NK-92 (cell line): Measurements from ENCODE around the gene PPP2R2B.

Experiments
- DNase-seq: peaks from one replicate; lab custom pipeline; 2025; ENCODE audit not compliant: unreplicated experiment; lab: John Stamatoyannopoulos, UW

PPP2R2B gene

DNA sequence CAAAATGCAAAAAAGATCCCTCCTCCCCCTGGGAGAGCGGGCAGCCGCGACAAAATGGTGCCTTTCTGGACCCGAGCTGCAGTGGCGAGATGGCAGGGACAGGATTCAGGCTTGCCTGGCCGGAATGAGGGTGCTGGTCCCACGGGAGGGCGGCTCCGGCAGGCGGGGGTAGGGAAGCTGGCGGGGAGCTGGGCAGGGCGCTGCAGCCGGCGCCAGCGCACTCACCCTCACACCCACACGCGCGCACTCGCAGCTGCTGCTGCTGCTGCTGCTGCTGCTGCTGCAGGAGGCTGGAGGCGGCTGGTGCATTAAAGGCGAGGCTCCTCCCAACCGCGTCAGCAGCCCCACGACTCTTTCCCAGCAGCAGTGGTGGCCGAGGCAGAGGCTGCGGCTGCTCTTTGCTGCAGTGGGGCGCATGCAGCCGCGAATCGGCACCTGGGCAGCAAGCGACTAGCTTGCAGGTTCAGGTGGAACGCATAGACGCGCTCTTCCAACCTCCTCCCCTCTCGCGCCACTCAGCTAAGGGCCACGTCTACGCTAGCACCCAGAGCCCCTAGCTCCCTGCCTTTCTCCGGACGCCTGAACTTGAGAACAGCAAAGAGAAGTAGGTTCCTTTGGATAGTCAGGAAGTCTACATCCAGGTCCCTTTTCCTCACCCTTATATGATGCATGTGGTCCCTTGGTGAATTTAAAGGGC lies at the start of gene PPP2R2B:
Gene PPP2R2B (minus strand): TSS at position 282 of the 697 bp plus-strand sequence.
- no peak for DNase-seq

- DNase-seq = no peak
These were observed 45.6 kb upstream of the PPP2R2B start for GRCh38 chr5:146924132-146924531.

DNA sequence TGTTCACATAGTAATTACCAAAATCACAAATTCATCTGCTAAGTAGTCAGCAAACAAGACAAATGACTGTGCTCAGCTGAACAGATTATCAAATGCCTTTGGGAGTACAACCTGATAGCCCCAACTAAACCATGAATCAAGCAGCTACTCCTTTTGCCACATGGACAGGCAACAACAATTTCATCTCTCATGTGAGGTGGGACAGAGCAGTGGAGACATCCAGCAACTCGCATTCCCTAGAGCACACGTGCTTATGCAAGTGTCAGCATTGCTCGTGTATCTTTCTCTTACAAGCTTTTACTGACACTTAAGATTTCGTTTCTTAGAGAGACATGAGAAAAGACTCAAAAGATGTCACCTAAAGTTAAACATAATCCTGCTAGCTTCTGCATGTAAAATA lies 42.7 kb upstream of the PPP2R2B start:
- no peak for DNase-seq

GRCh38 chr5:146920351-146920881 lies 41.9 kb upstream of the PPP2R2B start:
- no peak for DNase-seq

- no peak for DNase-seq
These were observed 40.7 kb upstream of the PPP2R2B start for GRCh38 chr5:146919304-146919703.

DNA sequence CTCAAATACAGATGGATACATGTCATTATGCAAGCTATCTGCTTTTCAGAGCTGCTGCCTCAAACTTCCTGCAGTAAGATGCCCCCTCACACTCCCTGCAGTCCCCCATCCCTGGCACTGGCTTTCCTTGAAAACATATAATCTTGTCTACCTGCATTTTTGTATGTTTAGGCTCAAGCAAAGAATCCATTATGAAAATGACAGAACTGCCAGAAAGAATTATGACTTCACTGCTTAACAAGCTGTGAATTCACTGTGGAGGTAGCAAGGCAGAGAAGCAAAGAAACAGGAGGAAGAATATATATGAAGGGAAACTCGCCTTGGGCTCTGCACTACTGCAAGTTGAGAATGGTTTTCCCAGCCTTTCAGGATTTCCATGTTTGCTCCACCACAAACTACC lies 39.4 kb upstream of the PPP2R2B start:
- DNase-seq = no peak

GRCh38 chr5:146912874-146913273 lies 34.3 kb upstream of the PPP2R2B start:
- DNase-seq = no peak

GRCh38 chr5:146910239-146910638 lies 31.7 kb upstream of the PPP2R2B start:
- no peak for DNase-seq

- no peak for DNase-seq
These were observed 30.9 kb upstream of the PPP2R2B start for GRCh38 chr5:146909255-146910068.

DNA sequence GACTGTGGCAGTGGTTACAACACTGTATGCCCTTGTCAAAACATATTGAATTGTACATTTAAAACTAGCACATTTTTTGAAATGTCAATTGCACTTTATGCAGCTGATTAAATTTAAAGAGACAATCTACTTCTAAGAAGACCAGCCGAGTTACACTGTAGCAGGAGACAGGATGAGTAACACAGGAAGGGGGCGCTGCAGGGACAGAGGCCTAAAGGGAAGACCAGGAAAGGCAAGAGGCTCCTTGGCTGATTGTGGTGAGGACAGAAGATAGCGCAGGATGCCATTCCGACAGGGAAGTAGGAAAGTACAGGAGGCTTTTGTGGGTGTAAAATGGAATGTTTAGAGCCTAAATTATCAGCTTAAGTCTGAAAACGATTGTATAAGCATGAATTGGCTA lies 28.2 kb upstream of the PPP2R2B start:
- DNase-seq = no peak

- no peak for DNase-seq
These were observed 26.3 kb upstream of the PPP2R2B start for GRCh38 chr5:146904890-146905289.

DNA sequence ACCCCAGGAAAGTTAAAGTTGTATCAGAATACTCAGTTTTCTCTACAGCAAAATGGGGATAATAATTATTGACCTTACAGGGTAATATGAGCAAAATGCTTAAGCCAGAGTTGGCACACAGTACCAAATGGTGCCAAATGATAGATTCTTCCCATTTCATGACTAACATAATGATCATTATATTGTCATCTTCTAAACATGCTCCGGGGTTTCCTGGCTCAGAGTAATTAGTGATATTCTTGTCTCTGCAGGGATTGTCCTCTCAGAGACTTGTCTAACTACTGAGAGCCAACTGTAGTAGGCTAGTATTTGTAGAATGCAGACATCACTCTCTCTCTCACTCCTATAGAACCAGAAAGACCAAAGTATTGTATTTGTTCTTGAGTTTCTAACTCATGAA lies 25.2 kb upstream of the PPP2R2B start:
- no peak for DNase-seq

GRCh38 chr5:146902471-146902870 lies 23.9 kb upstream of the PPP2R2B start:
- no peak for DNase-seq

DNA sequence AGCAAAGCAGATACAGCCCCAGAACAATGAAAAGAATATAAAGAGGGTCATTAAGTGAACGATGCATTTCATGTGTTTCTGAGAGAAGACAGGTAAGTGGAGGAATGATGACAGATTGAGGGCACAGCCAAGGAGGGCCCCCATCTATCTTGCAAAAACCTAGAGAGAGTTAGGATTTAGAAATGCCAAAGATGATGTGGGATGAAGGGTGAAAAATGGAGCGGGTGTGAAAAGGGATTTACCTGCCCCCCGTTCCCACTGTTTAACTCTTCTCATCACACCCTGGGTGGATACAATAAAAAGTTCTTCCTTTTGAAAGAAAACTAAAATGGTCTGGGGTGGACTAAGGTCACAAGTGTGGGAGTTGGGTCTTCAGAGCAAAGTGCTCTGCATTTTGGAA lies 18.5 kb upstream of the PPP2R2B start:
- no peak for DNase-seq

GRCh38 chr5:146894753-146895521 lies 16.4 kb upstream of the PPP2R2B start:
- DNase-seq = no peak

- no peak for DNase-seq
These were observed 15.4 kb upstream of the PPP2R2B start for GRCh38 chr5:146893991-146894390.

DNA sequence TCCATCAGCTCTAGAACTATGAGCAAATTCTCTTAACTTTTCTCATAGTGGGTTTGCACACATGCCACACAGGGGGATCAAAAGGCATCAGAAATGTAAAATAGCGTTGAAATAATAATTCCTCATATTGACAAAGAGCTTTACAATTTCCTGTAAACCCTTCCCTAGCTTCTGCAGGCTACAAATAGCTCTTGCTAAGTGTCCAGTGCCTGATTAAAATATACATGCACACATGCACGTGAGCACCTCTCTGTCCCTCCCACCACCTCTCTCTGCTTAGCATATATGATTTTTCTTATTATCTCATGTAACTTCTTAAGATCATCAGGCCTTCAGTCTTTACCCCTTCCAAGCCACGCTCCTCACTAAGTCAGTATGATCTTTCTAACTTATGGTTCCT lies 13.7 kb upstream of the PPP2R2B start:
- no peak for DNase-seq

GRCh38 chr5:146891511-146891910 lies 13.0 kb upstream of the PPP2R2B start:
- DNase-seq = no peak

- DNase-seq = no peak
These were observed 12.3 kb upstream of the PPP2R2B start for GRCh38 chr5:146890731-146891440.

DNA sequence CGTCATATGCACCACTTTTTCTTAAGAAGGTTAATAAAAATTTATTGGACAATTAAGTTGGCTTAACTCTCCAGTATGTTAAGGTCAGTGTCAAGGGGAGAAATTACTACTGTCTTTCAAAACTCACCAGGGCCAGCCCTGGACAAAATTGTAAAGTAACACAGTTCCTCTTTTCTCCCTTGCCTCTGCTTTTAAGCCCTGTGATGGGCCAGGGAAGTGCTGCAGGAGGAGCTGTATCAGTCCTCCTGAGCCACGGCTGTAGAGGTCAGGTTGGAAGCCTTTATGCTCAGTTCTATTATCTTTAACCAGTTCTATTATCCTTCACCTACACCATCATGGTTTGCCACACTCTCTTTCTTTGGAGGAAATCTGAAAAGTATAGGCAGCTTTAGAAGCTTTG lies 11.5 kb upstream of the PPP2R2B start:
- no peak for DNase-seq

DNA sequence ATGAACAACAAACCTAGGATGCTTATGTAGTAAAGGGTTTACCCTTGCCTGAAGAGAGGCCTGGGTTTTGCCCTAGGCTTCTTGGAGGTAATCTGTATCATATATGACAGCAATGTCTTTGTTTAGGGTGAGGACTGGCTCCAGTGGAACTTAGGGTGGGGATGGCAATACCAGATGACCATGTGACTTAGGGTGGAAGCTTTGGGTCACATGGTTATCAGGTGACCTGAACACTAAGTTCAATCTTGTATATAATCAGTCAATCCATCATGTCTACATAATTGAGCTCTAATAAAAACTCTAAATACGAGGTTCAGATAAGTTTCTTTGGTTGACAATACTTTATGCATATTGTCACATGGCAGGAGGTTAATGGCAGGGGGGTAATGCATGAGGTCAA lies 10.6 kb upstream of the PPP2R2B start:
- no peak for DNase-seq
